ENCODE data around the gene INSIG1.

INSIG1 gene

GRCh38 chr7:155305231-155305904 lies 7.7 kb downstream of the INSIG1 start:
- no peak for DNase-seq

GRCh38 chr7:155306673-155307470 lies 9.2 kb downstream of the INSIG1 start:
- no peak for DNase-seq

- no peak for DNase-seq
Observed at GRCh38 chr7:155308330-155309020, 10.8 kb downstream of the INSIG1 start.

- DNase-seq: no peak
Observed at GRCh38 chr7:155309021-155309338, 11.3 kb downstream of the INSIG1 start.

DNA sequence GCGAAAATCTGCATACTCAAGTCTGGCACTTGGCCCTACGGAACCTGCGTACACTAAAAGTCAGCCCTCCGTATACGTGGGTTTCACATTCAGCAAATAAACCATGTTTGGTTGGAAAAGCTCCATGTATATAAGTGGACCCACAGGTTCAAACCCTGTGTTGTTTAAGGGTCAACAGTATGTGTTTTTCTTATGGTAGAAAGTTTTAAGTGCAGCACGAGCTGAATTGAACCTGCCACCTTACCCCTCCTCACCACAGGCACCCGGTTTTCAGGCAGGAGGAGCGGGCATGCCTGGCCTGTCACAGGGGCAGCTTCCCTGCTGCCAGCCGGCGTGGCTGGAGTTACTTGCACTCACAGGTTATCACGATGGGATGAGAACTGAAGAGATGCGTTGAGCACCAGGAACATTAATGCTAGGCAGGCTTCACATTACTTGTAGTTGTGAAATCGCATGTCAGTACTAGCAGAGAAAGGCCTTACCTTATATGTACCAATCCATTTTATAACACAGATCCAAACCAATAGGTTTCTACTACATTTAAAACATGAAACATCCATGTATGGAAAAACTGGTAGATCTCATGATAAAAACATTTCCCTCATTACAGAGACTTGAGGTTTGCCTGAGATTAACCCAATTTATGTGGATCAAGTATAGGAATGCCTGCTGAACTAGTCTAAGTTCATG lies 12.9 kb downstream of the INSIG1 start:
- DNase-seq: no peak

DNA sequence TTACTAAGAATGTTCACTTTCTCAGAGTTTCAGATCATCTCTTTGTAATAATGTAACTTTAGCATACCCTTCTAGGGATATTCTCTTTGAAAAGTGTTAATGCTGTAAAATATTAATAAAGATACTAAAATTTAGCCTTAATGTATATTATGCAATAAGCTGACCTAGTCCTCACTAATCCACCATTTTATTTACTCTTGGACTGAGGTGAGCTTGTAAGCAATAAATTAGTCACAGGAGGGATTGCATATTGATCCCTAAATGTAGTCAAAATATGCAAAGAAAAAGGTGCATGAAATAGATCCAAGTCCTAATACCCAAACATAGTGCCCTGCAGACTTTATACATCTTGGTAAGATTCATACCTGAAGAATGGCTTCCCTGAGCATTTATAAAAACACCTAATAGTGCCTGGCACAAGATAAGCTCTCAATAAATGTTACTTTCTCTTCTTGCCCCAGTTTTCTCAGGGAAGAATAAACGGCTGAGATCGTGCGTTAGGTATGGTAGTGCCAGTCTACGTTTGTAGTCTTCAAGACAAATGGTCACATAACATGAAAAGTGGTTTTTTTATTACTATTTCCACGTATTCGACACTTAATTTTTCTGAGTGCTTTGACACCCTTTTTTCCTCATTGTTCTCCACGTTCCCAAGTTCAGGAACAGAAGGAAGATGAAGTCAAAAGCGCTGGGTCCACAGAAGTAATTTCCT lies 14.3 kb downstream of the INSIG1 start:
- no peak for DNase-seq

- no peak for DNase-seq
Observed at GRCh38 chr7:155312633-155313032, 15.0 kb downstream of the INSIG1 start.

DNA sequence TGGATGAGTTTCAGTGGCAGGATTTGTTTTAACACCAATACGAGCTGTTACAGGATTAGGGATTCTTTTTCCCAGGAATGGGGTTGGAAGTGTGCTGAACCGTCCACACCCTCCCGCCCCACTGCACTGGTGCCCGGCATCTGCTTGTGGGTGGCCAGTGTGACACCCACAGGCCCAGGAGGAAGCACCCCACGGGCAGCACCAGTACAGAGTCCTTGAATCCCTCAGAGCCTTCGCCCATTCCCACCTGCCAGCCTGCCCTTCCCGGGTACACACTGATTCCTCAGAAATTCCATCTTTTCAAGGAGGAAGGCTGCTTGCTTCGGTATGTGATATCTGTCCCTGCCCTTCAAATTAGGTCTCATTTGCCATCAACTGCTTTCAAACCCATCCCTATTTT lies 15.4 kb downstream of the INSIG1 start:
- no peak for DNase-seq

GRCh38 chr7:155315977-155316376 lies 18.3 kb downstream of the INSIG1 start:
- no peak for DNase-seq

DNA sequence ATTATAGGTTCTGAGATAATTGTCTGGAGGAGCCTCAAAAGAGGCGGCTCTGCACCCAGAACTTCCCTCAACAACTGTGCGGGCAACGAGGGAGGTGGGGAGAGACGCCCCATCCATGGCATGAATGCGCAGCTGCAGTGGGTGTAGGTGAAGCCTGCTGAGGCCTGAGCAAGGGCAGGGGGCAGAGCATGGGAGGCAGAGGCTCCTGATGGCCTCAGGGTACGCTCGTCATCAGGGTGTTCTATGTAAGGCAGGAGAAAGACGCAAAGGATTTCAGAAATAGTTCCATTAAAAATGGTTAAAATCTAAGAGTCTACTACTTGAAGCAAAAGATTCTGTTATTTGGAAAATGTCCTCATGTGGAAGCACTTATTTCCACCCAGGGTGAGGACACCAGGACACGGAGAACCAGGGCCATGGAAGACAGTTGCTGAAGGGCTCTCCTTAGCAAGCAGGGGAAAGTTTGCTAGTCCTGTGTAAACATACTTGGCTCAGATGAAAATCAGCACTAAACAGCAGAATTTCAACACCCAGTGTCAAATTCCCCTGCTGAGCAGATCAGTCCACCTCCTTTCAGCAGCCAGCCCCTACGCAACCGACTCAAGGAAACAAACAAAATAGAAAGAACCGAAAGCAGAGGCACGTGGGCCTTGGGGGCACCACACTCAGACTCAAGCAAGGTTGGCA lies 18.9 kb downstream of the INSIG1 start:
- no peak for DNase-seq

DNA sequence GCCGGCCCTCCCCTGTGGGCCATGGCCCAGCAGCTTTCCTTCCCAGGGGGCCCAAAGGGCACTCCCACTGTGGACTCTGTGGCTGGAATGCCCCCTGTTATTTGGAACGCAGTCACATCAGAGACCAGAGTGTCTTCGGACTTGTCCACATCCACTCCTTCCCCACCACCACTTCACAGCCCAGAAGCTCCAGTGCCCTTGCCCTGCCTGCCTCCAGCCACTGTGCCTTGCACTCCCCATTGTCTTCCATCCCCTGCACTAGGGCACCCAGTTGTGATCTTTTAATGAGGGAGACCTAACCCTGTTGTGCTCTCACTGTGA lies 19.4 kb downstream of the INSIG1 start:
- no peak for DNase-seq

DNA sequence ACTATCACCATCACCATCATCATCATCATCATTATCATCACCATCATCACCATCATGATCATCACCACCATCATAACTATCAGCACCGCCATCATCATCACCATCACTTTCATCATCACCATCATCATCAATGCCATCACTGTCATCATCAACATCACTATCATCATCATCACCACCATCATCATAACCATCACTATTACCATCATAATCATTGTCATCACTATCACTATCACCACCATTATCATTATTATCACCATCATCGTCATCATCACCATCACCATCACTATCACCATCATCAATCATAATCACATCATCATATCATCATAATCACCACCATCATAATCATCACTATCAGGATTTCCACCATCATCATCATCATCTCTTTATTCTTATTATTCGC lies 20.6 kb downstream of the INSIG1 start:
- no peak for DNase-seq

DNA sequence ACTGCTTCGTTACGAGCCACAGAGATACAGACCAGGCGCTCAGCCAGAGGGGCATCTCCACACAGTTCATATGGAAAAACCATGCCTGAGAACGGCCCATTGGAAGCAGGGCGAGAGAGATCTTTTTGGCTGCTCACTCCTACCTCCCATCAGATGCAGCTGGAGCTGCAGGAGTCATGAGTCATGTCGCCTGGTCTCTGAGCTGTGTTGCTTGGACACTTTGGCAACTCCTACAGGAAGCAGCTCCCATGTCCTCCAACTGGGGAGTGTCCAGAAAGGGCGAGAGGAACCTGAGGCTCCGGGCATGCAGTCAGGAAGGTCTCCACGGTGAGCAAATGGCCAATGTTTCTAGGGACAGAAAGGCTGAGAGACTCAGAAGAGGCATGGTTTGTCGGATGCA lies 24.9 kb downstream of the INSIG1 start:
- no peak for DNase-seq

DNA sequence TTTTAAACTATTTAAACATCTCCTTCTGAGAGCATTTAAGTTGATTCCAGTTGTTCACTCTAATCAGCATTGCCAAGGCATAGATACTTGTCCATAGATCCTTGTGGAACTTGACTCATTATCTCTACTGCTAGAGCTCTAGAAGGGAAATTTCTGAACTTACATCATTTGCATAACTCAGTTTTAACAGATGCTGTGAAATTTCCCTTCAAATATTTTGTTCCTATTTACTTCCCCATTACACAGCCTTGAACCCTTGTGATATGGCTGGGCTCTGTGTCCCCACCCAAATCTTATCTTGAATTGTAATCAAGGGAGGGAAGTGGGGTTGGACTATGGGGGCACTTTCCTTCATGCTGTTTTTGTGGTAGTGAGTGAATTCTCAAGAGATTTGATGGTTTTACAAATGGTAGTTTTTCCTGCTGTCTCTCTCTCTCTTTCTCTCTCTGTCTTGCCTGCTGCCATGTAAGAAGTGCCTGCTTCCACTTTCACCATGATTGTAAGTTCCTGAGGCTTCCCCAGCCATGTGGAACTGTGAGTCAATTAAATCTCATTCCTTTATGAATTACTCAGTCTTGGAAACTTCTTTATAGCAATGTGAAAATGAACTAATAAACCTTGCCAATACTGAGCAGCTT lies 25.4 kb downstream of the INSIG1 start:
- DNase-seq: no peak

- DNase-seq: no peak
Observed at GRCh38 chr7:155324012-155324917, 26.6 kb downstream of the INSIG1 start.

DNA sequence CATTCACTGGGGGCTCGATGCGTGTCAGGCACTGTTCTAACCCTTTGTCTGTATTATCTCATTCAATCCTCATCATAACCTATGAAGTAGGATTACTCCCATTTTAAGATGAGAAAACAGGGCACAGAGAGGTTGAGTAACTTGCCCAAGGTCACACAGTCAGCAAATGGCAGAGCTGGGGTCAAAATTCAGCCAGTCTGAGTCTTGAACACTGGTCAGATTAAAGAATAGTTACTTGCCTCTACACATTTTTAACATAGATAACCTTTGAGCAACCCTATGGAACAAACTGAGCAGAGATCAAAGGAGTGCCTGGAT lies 27.2 kb downstream of the INSIG1 start:
- DNase-seq: no peak

DNA sequence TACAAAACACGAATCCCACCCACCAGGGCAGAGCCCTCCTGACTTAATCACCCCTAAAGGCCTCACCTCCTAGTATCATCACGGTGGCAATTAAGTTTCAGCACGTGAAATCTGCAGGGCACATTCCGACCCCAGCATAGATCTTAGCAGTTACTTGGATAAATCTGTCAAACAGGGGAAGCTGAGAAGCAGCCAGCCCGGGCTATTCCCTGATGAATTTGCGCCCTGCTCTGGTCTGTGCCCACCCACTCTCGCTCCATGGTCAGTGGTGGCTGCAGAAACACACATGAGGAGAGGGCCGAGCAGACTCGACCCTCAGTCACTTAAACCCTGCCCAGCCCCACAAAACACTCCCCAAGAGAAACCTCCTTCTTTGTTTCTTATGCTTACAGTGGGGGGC lies 28.7 kb downstream of the INSIG1 start:
- DNase-seq: no peak

DNA sequence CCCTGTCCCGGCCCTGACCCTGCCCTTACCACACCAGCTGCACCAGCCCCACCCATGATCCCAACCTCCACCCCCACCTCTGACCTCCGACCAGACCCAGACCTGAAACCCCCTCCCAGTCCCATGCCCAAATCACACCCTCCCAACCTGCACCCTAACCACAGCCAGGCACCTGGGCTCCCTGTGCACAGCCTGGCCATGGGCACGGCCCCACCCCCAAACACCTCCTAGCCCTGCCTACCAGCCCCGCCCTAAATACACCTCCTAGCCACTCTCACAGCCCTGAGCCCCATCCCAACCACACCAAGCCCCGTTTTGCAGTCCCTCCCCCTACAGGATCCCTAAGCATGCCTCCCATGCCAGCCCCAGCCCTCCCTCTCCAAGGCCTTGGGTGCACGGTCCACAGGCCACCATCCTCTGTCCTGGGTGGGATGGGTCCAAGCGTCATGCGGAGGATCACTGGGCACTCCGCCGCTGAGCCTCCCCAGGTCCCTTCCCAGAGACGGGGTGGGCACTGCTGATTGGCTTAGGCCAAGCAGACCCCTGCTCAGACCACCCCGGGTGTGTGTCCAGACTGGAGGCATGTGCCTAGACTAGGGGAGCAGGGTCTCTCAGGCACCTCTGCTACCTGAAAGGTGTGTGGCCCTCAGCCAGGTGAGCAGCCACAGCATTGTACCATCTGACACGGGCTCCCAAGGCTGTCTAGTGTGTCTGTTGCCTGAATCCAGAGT lies 30.1 kb downstream of the INSIG1 start:
- DNase-seq: no peak

DNA sequence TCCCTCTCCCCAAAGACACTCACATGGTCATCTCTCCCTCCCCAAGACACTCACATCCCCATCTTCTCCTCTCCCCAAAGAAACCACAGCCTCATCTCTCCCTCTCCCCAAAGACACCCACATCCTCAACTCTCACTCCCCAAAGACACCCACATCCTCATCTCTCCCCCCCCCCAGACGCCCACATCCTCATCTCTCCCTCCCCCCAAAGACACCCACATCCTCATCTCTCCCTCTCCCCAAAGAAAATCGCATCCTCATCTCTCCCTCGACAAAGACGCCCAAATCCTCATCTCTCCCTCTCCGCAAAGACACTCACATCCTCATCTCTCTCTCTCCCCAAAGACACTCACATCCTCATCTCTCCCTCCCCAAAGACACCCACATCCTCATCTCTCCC lies 31.5 kb downstream of the INSIG1 start:
- no peak for DNase-seq

- DNase-seq: no peak
Observed at GRCh38 chr7:155331396-155331795, 33.7 kb downstream of the INSIG1 start.
